Right lobe of liver (tissue), 6 donors: ENCODE measurements around the gene GCC2. TPM values are rescaled to one million over a fixed set of nuclear protein-coding genes. Genes with fewer than 3 reads are reported as not detected.
"Not testable (repeated sequence)": the region's sequence is repeated elsewhere in the genome, so short reads cannot be mapped to it uniquely, and the experiment has no call there.

Source experiments
- ATAC-seq, 4 donors: fragments of 200-7000 bp; cut with Tn5 transposase; one replicate each; pipeline ENCODE4 v1.9.1; 2020; ENCODE audit warnings: mild to moderate bottlenecking in 4 of 4, moderate library complexity in 4 of 4
- DNase-seq, 3 donors: peaks; one replicate each; pipeline ENCODE4 v3.0.0-alpha.2; 2020
- H3K27ac ChIP-seq, 3 donors: fragments of 200-600 bp; one replicate each; pipeline ENCODE4 v1.8.0; 2022
- H3K27me3 ChIP-seq, 2 donors: fragments of 200-600 bp; one replicate each; pipeline ENCODE4 v1.8.0; 2022
- H3K36me3 ChIP-seq, 4 donors: fragments of 200-600 bp; sonication (generic) in 1 of 4; one replicate each; pipeline versions ENCODE4 v1.5.1 to v1.8.0; 2017 to 2022; ENCODE audit warnings: control low read depth in 1 of 4
- H3K4me1 ChIP-seq, 4 donors: fragments of 200-600 bp; sonication (generic) in 1 of 4; one replicate each; pipeline versions ENCODE4 v1.5.1 to v1.8.0; 2017 to 2022; ENCODE audit warnings: control low read depth in 1 of 4
- H3K4me3 ChIP-seq, 3 donors: fragments of 200-600 bp; one replicate each; pipeline ENCODE4 v1.8.0; 2022
- H3K9me3 ChIP-seq, 4 donors: fragments of 200-600 bp; sonication (generic) in 1 of 4; one replicate each; pipeline versions ENCODE4 v1.5.1 to v1.8.0; 2017 to 2022; ENCODE audit warnings: control low read depth in 1 of 4
- POLR2A ChIP-seq: fragments of 450-650 bp; IDR thresholded peaks from one replicate; pipeline ENCODE4 v1.6.1; 2017; ENCODE audit warnings: antibody characterized with exemption, mild to moderate bottlenecking
- WGBS: methylation state at CpG from one replicate; pipeline ENCODE4 v1.1.6; 2018; ENCODE audit warnings: low coverage, low lambda C conversion rate; ENCODE audit not compliant: insufficient coverage; ENCODE audit errors: missing lambda C conversion rate; 5-methylcytosine and 5-hydroxymethylcytosine counted together
- intact Hi-C, 2 donors: fragments of 100-400 bp; cut with DNase I; formaldehyde crosslinking; loops; one replicate each; pipeline versions ENCODE4 v1.11.2 to v1.14.1; 2022
- total RNA-seq, 6 experiments: library from RNA; depleted of rRNA in 2 of 6; stranded (reverse); fragments of >200 nt in 2 of 6; fragmentation: NEBNext Ultra II Directional in 3 of 6; extraction: Animal tissue kit (Norgen Biotek cat#: 25700) in 3 of 6; gene quantifications; one replicate each; pipeline versions ENCODE4 v1.1.0 to v1.2.4, GENCODE V29; 2016 to 2023
- TF ChIP-seq, protein P1 (sequence below), 4 donors: fragments of 200-600 bp in 3 of 4; fragments of 450-650 bp in 1 of 4; IDR thresholded peaks; one replicate each; pipeline versions ENCODE4 v1.5.1 to v1.8.0; 2016 to 2022; ENCODE audit warnings: antibody characterized with exemption in 4 of 4, mild to moderate bottlenecking in 2 of 4
- donor health status: DM: no; HTN: yes; CAD: no.
- donor health status: DM: no; HTN: no; CAD: no.
- donor health status: DM: no; HTN: no; CAD: no.
- donor health status: DM: no; HTN: yes; CAD: no.
- donor health status: DM: no; HTN: yes; CAD: no.

The GCC2 gene
- total RNA-seq, 6 experiments from 2014 or later, result 11.9 to 24.7 (median 17.7) TPM

- Histone ChIP-seq H3K4me1 (peaks cover 0 to 8% (median 0%) of the 10 kb centered on the region in 4 donors), H3K27ac (no peak overlapping the region), H3K4me3 (no peak overlapping the region), H3K36me3 (peaks cover 4 to 41% (median 8%) of the 10 kb centered on the region in 4 donors), H3K27me3 (no peaks in the 10 kb centered on the region), H3K9me3 (no peaks in the 10 kb centered on the region)
- intact Hi-C loops, result no loop called here
- ATAC-seq (no peak), DNase-seq (no peak)
- TF ChIP-seq POLR2A, result no peak
- TF ChIP-seq, protein P1, sequence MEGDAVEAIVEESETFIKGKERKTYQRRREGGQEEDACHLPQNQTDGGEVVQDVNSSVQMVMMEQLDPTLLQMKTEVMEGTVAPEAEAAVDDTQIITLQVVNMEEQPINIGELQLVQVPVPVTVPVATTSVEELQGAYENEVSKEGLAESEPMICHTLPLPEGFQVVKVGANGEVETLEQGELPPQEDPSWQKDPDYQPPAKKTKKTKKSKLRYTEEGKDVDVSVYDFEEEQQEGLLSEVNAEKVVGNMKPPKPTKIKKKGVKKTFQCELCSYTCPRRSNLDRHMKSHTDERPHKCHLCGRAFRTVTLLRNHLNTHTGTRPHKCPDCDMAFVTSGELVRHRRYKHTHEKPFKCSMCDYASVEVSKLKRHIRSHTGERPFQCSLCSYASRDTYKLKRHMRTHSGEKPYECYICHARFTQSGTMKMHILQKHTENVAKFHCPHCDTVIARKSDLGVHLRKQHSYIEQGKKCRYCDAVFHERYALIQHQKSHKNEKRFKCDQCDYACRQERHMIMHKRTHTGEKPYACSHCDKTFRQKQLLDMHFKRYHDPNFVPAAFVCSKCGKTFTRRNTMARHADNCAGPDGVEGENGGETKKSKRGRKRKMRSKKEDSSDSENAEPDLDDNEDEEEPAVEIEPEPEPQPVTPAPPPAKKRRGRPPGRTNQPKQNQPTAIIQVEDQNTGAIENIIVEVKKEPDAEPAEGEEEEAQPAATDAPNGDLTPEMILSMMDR (IDR thresholded peaks at IDR 0.05), result no peak
These were observed 41.6 kb downstream of the GCC2 start for GRCh38 chr2:108490506-108491122.

DNA sequence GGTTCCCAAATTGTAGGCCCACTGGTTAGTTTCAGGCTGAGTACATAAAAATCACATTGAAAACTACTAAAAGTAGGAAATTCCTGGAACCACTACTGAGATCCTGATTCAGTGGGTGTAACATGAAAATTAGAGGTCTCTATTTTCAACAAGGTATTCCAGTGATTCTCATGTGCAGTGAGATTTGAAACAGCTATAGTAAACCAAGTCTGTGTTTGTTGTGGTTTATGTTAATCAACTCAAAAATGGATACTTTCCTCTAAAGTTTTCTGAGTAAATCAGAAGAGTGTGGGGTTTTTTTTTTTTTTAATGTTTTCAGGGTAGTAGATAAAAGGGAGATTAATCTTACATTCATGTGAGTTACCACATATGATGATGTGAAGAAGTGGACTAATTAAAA lies 42.8 kb downstream of the GCC2 start:
- no peak overlapping the region for H3K27ac ChIP-seq
- intact Hi-C loops, result no loop called here
- ATAC-seq (no peak), DNase-seq (no peak)
- no peak overlapping the region for H3K4me3 ChIP-seq
- H3K36me3 ChIP-seq, result peaks cover under 1 to 33% (median 8%) of the 10 kb centered on the region in 4 donors
- peaks cover 0 to 8% (median 0%) of the 10 kb centered on the region in 4 donors for H3K4me1 ChIP-seq
- no peaks in the 10 kb centered on the region for H3K27me3 ChIP-seq
- TF ChIP-seq POLR2A, result no peak
- TF ChIP-seq, protein P1 (IDR thresholded peaks at IDR 0.05), result no peak
- no peaks in the 10 kb centered on the region for H3K9me3 ChIP-seq

DNA sequence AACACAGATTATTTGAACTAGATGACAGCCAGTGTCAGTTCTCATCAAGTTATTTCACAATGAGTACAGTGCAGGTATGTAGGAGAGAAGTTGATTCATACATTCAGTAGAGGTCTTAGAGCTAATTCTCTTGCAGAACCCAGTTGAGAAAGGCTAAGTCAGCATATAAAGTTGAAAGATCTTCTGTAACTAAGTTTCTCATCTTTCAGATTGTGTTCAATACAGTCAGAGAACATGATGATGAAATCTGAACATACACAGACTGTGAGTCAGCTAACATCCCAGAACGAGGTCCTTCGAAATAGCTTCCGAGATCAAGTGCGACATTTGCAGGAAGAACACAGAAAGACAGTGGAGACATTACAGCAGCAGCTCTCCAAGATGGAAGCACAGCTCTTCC lies 43.4 kb downstream of the GCC2 start:
- TF ChIP-seq, protein P1 (IDR thresholded peaks at IDR 0.05), result no peak
- TF ChIP-seq POLR2A, result no peak
- Histone ChIP-seq H3K9me3 (no peaks in the 10 kb centered on the region), H3K27me3 (no peaks in the 10 kb centered on the region), H3K36me3 (peaks cover 4 to 37% (median 8%) of the 10 kb centered on the region in 4 donors), H3K4me3 (no peak overlapping the region), H3K4me1 (peaks cover 0 to 8% (median 0%) of the 10 kb centered on the region in 4 donors), H3K27ac (no peak overlapping the region)
- WGBS, result 75% methylated on average over 4 of the region's 4 CpGs
- ATAC-seq (peak in 1 of 4 donors; percentile 52), DNase-seq (no peak)
- intact Hi-C loops, result no loop called here

GRCh38 chr2:108496167-108496566 lies 47.2 kb downstream of the GCC2 start:
- WGBS, result 93% methylated on average over 1 of the region's 3 CpGs
- H3K27ac ChIP-seq, intact Hi-C loops, DNase-seq, H3K4me3 ChIP-seq, H3K27me3 ChIP-seq, ATAC-seq, H3K9me3 ChIP-seq, H3K4me1 ChIP-seq: not testable (repeated sequence)
- peaks cover 4 to 27% (median 7%) of the 10 kb centered on the region in 4 donors for H3K36me3 ChIP-seq

GRCh38 chr2:108507620-108508019 lies 58.6 kb downstream of the GCC2 start:
- 90% methylated on average over 4 of the region's 4 CpGs for WGBS

DNA sequence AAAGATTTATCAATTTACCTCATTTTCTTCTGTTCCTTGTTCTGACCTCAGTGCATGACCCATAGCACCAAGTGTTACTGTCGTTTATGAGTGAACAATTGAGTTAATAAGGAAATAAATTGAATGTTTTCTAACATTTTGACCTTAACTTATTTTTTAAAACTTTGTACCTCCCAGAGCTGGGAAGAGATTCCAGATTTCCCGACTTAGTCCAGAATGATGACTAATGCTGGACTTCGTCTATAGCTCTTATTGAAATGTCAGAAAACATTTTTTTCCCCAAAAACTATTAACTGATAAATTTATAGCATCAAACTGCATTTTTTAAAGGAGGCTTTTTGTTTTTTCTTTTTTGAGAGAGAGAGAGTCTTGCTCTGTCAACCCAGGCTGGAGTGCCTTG lies 63.4 kb downstream of the GCC2 start:
- ATAC-seq, H3K4me1 ChIP-seq, H3K27me3 ChIP-seq, H3K36me3 ChIP-seq, DNase-seq, H3K9me3 ChIP-seq, intact Hi-C loops, H3K27ac ChIP-seq, H3K4me3 ChIP-seq: not testable (repeated sequence)
- WGBS, result 38% methylated on average over 3 of the region's 3 CpGs

More at GRCh38 chr2:108507620-108508019, 58.6 kb downstream of the GCC2 start:
- intact Hi-C loops, H3K36me3 ChIP-seq, H3K4me1 ChIP-seq, H3K27ac ChIP-seq, DNase-seq, ATAC-seq, H3K27me3 ChIP-seq, H3K4me3 ChIP-seq, H3K9me3 ChIP-seq: not testable (repeated sequence)

GRCh38 chr2:108514478-108514877 lies 65.5 kb downstream of the GCC2 start:
- ATAC-seq, H3K36me3 ChIP-seq, intact Hi-C loops, H3K4me1 ChIP-seq, H3K27ac ChIP-seq, DNase-seq, H3K4me3 ChIP-seq, H3K9me3 ChIP-seq, H3K27me3 ChIP-seq: not testable (repeated sequence)
- 89% methylated on average over 2 of the region's 2 CpGs for WGBS

DNA sequence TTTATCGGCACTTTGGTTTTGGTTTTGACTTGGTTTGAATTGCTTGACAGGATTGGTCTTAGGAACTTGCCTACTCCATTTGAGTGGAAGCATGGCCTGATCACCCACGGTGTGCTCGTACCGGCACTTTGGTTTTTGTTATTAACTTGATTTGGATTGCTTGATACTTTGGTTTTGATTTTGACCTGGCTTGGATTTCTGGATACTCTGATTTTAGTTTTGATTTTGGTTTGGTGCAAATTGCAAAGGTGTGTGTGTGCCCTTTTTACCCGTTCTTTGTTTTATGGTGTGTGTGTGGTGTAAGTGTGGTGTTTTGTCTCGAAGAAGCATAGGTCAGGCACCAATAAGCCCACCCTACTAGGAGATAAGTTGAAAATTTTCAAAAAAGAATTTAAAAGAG lies 75.7 kb downstream of the GCC2 start:
- H3K4me1 ChIP-seq, H3K27ac ChIP-seq, H3K9me3 ChIP-seq, DNase-seq, H3K27me3 ChIP-seq, H3K4me3 ChIP-seq, intact Hi-C loops, ATAC-seq, H3K36me3 ChIP-seq: not testable (repeated sequence)
- WGBS, result 93% methylated on average over 5 of the region's 6 CpGs

DNA sequence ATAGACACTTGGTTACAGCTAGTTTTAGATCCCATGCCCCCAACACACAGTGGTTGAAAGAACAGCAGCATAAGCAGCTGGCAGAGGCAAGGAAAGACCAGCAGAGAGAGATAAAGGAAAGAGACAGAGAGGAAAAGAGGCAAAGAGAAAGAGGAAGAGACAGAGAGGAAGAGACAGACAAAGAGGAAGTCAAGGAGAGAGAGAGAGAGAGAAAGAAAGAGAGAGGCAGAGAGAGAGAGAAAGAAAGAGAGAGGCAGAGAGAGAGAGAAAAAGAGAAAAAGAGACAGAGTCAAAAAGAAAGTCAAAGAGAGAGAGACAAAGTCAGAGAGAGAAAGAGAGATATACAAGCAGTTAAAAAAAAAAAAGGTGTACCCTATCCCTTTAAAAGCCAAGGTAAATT lies 76.3 kb downstream of the GCC2 start:
- H3K4me1 ChIP-seq, H3K27ac ChIP-seq, intact Hi-C loops, DNase-seq, H3K9me3 ChIP-seq, ATAC-seq, H3K4me3 ChIP-seq, H3K27me3 ChIP-seq, H3K36me3 ChIP-seq: not testable (repeated sequence)
